Peyer's patch (tissue), 4 donors: ENCODE results near the gene RPGRIP1L.

ENCODE experiments used
- CTCF ChIP-seq, 6 experiments: fragments of 450-650 bp in 4 of 6; fragments of 200-600 bp in 2 of 6; sonication (generic) in 1 of 6; IDR thresholded peaks; one replicate each; pipeline ENCODE4 v1.5.1; 2017 to 2019; ENCODE audit warnings: antibody characterized with exemption in 6 of 6, mild to moderate bottlenecking in 3 of 6, moderate library complexity in 1 of 6
- POLR2A ChIP-seq, 2 donors: fragments of 450-650 bp; IDR thresholded peaks; one replicate each; pipeline ENCODE4 v1.5.1; 2017; ENCODE audit warnings: antibody characterized with exemption in 2 of 2, mild to moderate bottlenecking in 2 of 2, moderate library complexity in 2 of 2

GRCh38 chr16:53678155-53678554, 25.5 kb downstream of the RPGRIP1L start:
- TF ChIP-seq POLR2A (IDR thresholded peaks at IDR 0.05) (no peak), CTCF (IDR thresholded peaks at IDR 0.05) (no peak)
